MM.1S (cell line): ENCODE measurements around the gene SESN2.

ENCODE experiments used
- EZH2 ChIP-seq: fragments of 300-600 bp; sonication (generic); optimal IDR thresholded peaks from 2 replicates; pipeline ENCODE3; 2017; ENCODE audit warnings: low read depth, mild to moderate bottlenecking, antibody characterized with exemption, low read length, mixed read lengths
- TF ChIP-seq, protein P1 (sequence below): fragments of 300-600 bp; sonication (generic); IDR thresholded peaks from 2 replicates; pipeline ENCODE4 v1.5.1; 2016; ENCODE audit warnings: antibody characterized with exemption, low read length, mixed read lengths

- TF ChIP-seq, protein P1, sequence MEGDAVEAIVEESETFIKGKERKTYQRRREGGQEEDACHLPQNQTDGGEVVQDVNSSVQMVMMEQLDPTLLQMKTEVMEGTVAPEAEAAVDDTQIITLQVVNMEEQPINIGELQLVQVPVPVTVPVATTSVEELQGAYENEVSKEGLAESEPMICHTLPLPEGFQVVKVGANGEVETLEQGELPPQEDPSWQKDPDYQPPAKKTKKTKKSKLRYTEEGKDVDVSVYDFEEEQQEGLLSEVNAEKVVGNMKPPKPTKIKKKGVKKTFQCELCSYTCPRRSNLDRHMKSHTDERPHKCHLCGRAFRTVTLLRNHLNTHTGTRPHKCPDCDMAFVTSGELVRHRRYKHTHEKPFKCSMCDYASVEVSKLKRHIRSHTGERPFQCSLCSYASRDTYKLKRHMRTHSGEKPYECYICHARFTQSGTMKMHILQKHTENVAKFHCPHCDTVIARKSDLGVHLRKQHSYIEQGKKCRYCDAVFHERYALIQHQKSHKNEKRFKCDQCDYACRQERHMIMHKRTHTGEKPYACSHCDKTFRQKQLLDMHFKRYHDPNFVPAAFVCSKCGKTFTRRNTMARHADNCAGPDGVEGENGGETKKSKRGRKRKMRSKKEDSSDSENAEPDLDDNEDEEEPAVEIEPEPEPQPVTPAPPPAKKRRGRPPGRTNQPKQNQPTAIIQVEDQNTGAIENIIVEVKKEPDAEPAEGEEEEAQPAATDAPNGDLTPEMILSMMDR: no peak
- no peak for TF ChIP-seq EZH2
These were observed 19.3 kb upstream of the SESN2 start for GRCh38 chr1:28240024-28240423.
